ENCODE results near the gene PODXL2. TPM values are rescaled to one million over a fixed set of nuclear protein-coding genes. Genes with fewer than 3 reads are reported as not detected.

The PODXL2 gene
- total RNA-seq, 4 donors from 2014 or later = 3.2 to 9.4 (median 8.0) TPM

- intact Hi-C loops (cut with DNase I) = no loop called here
- peaks cover 0 to 8% of the 10 kb centered on the region in 2 donors for H3K4me1 ChIP-seq
- peak overlapping the region in 2 of 3 donors; percentile 5 to 28 for H3K27ac ChIP-seq
- DNase-seq = no peak
- no peaks in the 10 kb centered on the region for H3K36me3 ChIP-seq
- H3K27me3 ChIP-seq = no peaks in the 10 kb centered on the region
- WGBS, 2 donors = 81 to 86% methylated on average over 5 of the region's 9 CpGs
- TF ChIP-seq CTCF (IDR thresholded peaks at IDR 0.05) = no peak
- H3K9me3 ChIP-seq = no peaks in the 10 kb centered on the region
- H3K4me3 ChIP-seq (replicated peaks in 1 of 3) = no peak overlapping the region
Measured at GRCh38 chr3:127712881-127713771, 84.1 kb downstream of the PODXL2 start.

GRCh38 chr3:127714125-127714571 is 85.2 kb downstream of the PODXL2 start:
- peaks cover 0 to 8% of the 10 kb centered on the region in 2 donors for H3K4me1 ChIP-seq
- TF ChIP-seq POLR2A (IDR thresholded peaks at IDR 0.05) (no peak), CTCF (IDR thresholded peaks at IDR 0.05) (no peak)
- intact Hi-C loops (cut with DNase I) = no loop called here
- 57 to 67% methylated on average over 10 of the region's 10 CpGs for WGBS, 2 donors
- no peaks in the 10 kb centered on the region for H3K27me3 ChIP-seq
- no peaks in the 10 kb centered on the region for H3K36me3 ChIP-seq
- no peak for DNase-seq
- H3K4me3 ChIP-seq (replicated peaks in 1 of 3) = no peak overlapping the region
- H3K9me3 ChIP-seq = no peaks in the 10 kb centered on the region
- peak overlapping the region in 1 of 3 donors; percentile 28 for H3K27ac ChIP-seq

GRCh38 chr3:127714866-127715265 is 85.9 kb downstream of the PODXL2 start:
- Histone ChIP-seq H3K27ac (no peak overlapping the region), H3K9me3 (no peaks in the 10 kb centered on the region), H3K4me1 (peaks cover 0 to 8% of the 10 kb centered on the region in 2 donors), H3K36me3 (no peaks in the 10 kb centered on the region), H3K27me3 (no peaks in the 10 kb centered on the region), H3K4me3 (replicated peaks in 1 of 3) (no peak overlapping the region)
- intact Hi-C loops (cut with DNase I) = no loop called here
- DNase-seq = no peak
- 93 to 98% methylated on average over 4 to 5 of the region's 5 CpGs for WGBS, 2 donors
- TF ChIP-seq CTCF (IDR thresholded peaks at IDR 0.05) (no peak), POLR2A (IDR thresholded peaks at IDR 0.05) (no peak)

GRCh38 chr3:127715532-127715931 is 86.5 kb downstream of the PODXL2 start:
- Histone ChIP-seq H3K9me3 (no peaks in the 10 kb centered on the region), H3K36me3 (no peaks in the 10 kb centered on the region), H3K27me3 (no peaks in the 10 kb centered on the region), H3K4me1 (peaks cover 0 to 8% of the 10 kb centered on the region in 2 donors), H3K27ac (no peak overlapping the region), H3K4me3 (replicated peaks in 1 of 3) (no peak overlapping the region)
- intact Hi-C loops (cut with DNase I) = no loop called here
- no peak for TF ChIP-seq POLR2A (IDR thresholded peaks at IDR 0.05)
- no peak for TF ChIP-seq CTCF (IDR thresholded peaks at IDR 0.05)
- whole genome bisulfite sequencing, 2 donors = 58 to 77% methylated on average over 8 of the region's 8 CpGs
- DNase-seq = no peak

GRCh38 chr3:127716384-127716783 is 87.4 kb downstream of the PODXL2 start:
- no peaks in the 10 kb centered on the region for H3K27me3 ChIP-seq
- H3K9me3 ChIP-seq = no peaks in the 10 kb centered on the region
- 93 to 95% methylated on average over 6 of the region's 6 CpGs for WGBS, 2 donors
- no peak for DNase-seq
- no peak for TF ChIP-seq POLR2A (IDR thresholded peaks at IDR 0.05)
- no peak for TF ChIP-seq CTCF (IDR thresholded peaks at IDR 0.05)
- H3K4me3 ChIP-seq (replicated peaks in 1 of 3) = no peak overlapping the region
- intact Hi-C loops (cut with DNase I) = no loop called here
- H3K36me3 ChIP-seq = no peaks in the 10 kb centered on the region
- H3K27ac ChIP-seq = no peak overlapping the region
- H3K4me1 ChIP-seq = peaks cover 0 to 8% of the 10 kb centered on the region in 2 donors
